Tongue (tissue), 2 donors: ENCODE measurements around the gene HAAO. TPM values are rescaled to one million over a fixed set of nuclear protein-coding genes. Genes with fewer than 3 reads are reported as not detected.
A peak's percentile ranks its signal among the peaks of the same experiment; 100 is the strongest.
"Not testable (repeated sequence)": the region's sequence is repeated elsewhere in the genome, so short reads cannot be mapped to it uniquely, and the experiment has no call there.

ENCODE experiments used
- DNase-seq: peaks from one replicate; pipeline ENCODE4 v3.0.0-alpha.2; 2015
- total RNA-seq: library from RNA; depleted of rRNA; stranded (reverse); fragments of >200 nt; gene quantifications from one replicate; pipeline ENCODE4 v1.2.3, GENCODE V29; 2014

The HAAO gene
- total RNA-seq, 1 donor from 2014 or later: 24.3 TPM

DNA sequence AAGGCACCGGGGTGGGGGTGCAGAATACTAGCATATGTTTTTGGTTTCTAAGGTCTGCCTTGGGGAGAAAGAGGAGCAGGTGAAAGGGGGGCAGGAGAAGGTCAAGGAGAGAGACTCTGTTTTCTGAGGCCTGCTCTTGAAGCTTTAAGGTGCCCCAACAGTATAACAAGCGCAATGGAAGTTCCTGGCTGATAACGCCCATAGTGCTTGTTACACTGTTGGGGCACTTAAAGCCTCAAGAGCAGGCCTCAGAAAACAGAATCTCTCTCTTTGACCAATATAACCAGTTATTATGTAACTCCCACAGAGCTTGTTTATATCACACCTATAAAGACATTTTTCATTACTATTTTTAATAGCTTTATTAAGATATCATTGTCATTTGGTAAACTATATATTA, 45.0 kb downstream of the HAAO start:
- no peak for DNase-seq

DNA sequence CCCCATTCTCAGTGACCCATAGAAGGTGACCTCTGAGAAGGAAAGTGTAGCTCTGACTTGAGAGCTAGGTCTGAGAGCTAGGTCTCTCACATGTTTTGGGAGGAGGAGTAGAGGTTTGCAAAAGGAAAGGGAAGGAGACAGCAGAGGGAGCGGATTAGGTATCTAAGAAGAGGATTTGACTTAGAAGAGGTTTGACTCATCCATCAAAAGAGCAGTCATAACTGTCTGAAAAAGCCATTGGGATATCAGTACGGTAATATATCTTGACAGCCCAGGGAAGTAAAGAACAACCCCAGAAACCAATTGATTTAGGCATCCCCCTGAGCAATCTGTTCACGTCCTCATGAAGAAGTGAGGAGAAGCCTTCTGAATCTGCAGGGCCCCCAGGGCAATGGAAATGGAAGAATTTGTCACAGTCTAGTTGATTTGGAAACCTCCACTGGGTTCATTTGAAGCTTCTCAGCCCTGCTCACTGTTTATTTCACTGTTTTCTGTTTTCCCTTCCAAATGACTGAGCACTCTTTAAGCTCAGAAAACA, 47.8 kb downstream of the HAAO start:
- no peak for DNase-seq

DNA sequence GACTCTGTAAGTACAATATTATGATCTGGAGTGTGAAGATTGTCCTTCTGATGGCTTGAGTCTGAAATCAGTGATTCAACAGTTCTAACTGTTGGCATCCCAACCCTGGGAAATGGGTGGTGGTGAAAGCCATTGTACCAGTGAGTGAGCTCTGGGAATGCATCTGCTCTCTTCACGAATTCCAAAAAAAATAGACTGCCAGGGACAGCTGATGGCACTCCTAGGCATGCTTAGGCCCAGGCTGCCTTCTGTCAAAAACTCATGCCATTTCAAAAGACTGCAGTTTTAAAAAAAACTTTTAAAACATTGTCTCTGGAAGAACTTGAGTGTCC, 48.8 kb downstream of the HAAO start:
- peak; percentile 73 for DNase-seq

DNA sequence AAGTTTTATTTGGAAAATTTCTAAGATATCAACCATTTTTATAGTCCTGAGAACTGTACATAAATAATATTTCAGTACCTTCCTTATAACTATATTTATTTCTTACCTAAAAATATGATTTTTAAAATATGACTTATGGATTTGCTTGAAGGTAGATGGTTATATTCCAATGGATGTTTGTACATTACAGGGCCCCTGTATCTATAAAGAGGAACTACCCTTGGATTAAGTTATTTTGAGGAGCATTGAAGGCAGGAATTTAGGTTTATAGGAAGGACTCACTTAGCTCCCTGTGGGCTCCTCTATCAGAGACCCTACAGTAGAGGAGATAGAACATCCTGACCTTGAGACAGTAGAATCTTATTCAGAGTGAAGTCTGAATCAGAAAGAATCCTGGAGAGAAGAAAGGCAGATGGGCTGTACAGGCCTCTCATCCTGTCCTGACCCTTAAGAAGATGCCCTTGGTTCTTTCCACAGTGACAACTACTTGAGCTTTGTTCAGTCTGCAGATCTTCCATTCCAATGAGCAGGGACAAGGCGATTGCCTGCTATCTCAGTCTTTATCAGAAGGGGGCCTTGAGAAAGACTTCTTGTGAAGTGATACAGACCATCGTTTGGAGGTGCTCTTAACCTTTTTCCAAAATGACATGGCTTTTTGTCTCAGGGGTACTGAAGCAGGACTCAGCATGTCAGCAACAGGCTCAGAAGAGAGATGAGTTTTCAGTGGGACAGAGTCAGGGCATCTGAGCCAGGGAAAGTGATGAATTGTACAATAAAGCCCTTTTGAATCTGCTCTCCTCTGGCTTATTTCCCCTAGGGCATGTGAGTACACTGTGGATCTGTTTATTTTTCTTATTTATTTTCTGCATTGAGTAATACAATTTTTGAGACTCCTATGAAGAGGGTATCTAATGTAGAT, 49.4 kb downstream of the HAAO start:
- no peak for DNase-seq

DNA sequence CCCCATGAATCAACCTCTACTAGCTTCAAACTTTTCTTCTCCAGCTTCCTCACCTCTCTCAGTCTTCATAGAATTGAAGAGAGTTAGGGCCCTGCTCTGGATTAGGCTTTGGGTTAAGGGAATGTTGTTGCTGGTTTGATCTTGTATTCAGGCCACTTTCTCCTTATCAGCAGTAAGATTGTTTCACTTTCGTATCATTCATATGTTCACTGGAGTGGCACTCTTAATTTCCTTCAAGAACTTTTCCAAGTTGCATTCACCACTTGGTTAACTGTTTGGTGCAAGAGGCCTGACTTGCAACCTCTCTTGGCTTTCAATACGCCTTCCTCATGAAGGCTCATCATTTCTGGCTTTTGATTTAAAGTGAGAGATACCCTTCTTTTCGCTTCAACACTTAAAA, 51.2 kb downstream of the HAAO start:
- no peak for DNase-seq

DNA sequence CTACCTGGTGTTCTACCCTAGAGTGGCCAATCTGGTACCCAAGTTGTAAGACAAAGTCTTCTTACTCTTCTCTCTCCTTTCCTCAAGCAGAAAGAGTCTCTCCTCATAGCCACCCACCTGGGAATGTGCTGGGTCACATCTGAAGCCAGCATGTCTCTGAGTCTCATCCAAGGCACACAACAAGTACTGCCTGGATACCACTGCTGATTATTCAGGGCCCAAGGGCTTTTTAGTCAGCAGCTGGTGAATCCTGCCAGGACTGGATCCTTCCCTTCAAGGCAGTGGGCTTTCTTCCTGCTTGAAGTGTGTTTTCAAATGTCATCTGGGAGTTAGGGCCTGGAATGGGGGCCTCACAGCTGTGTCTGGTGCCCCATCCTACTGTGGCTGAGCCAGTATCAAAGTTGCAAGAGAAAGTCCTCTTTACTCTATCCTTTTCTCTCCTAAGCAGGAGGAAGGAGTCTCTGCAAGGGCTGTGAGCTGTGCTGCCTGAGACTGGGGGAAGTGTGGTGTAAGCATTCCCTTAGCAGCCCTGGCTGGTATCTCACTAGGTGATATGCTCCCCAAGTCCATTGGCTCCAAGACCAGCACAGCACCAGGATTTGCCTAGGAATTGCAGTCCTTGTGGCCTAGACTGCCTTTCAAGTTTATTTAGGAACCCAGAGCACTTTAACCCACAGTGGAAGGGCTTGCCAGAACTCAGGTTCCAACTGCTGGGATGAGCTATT, 55.6 kb downstream of the HAAO start:
- DNase-seq: no peak

DNA sequence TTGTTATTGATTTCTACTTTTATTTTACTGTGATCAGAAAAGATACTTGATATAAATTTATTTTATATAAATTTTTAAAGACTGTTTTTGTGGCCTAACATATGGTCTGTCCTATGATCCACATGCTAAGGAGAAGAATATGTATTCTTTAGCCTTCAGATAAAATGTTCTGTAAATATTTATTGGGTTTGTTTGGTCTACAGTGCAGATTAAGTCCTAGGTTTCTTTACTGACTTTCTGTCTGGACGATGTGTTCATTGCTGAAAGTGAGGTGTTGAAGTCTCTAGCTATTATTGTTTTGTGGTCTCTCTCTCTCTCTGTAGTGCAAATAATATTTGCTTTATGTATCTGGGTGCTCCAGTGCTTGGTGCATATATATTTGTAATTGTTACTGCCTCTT, 58.5 kb downstream of the HAAO start:
- no peak for DNase-seq

DNA sequence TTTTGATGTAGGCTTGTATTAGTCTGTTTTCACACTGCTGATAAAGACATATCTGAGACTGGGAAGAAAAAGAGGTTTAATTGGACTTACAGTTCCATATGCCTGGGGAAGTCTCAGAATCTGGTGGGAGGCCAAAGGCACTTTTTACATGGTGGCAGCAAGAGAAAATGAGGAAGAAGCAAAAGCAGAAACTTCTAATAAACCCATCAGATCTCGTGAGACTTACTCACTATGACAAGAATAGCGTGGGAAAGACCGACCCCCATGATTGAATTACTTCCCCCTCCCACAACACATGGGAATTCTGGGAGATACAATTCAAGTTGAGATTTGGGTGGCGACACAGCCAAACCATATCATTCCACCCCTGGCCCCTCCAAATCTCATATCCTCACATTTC, 61.1 kb downstream of the HAAO start:
- not testable (repeated sequence) for DNase-seq

DNA sequence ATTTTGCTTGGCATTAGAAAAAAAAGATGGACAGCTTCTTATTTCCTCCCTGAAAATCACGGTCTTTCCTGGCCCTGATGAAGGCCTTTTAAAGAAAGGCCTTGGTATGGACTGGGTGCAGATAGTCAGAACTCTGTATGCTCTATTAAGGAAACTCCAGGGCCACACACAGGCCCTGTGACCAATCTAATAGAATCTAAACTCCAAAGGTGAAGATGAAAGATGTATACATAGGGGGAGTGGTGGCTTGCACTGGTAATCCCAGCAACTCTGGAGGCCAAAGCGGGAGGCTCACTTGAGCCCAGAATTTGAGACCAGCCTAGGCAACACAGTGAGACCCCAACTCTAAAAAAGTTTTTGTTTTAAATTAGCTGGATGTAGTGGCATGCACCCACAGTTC, 65.7 kb downstream of the HAAO start:
- no peak for DNase-seq

DNA sequence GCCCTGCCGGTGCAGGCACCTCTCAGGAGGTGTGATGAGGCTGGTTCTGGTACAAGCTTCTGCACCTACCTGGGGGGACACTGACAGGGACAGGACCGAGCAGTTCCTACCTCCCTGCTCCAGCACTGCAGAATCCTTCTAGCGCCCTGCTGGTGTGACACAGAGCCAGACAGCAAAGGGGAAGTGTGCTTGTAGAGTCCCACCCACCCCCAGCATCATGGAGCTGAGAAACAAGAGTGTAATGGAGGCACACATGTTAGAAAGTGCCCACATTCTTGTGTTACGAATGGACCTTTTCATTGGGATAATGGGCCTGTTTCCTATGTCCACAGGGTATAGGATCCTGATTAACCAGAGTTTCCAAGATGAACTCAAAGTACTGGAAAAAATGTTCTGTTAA, 66.7 kb downstream of the HAAO start:
- DNase-seq: peak; percentile 9

DNA sequence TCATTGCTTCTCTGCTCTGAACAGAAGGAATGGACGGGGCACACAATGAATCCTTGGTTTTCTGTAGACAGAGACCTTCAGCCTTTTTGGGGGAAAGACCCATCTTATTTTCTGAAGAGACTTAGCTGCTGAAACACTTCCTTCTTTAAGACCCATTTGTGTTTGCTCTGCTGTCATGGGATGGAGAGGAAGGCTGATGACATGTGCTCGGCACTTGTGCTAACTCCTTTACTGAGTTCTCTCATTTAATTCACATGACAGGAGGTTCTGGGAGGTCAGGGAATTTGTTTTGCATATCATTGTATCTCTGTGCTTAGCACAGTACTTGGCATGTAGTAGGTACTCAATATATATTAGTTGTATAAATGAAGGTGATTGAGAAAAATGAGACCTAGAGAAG, 67.5 kb downstream of the HAAO start:
- DNase-seq: no peak

DNA sequence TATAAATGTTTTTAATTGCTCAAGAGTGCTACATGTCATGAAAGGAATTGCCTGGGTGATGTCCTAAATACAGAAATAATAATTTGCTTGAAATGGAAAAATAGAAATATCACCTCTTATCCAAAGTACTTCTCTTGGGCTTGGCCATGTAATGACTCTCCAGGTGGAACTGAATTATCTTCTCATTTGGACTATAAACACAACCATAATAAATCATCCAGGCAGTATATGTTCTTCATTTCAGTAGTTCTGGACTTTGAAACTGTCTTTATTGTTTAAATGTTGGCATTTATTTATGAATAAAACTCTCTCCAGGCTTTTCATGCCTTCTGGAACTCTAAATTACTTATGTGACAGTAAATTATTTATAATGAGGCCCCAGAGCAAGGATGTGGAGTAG, 68.9 kb downstream of the HAAO start:
- DNase-seq: no peak

DNA sequence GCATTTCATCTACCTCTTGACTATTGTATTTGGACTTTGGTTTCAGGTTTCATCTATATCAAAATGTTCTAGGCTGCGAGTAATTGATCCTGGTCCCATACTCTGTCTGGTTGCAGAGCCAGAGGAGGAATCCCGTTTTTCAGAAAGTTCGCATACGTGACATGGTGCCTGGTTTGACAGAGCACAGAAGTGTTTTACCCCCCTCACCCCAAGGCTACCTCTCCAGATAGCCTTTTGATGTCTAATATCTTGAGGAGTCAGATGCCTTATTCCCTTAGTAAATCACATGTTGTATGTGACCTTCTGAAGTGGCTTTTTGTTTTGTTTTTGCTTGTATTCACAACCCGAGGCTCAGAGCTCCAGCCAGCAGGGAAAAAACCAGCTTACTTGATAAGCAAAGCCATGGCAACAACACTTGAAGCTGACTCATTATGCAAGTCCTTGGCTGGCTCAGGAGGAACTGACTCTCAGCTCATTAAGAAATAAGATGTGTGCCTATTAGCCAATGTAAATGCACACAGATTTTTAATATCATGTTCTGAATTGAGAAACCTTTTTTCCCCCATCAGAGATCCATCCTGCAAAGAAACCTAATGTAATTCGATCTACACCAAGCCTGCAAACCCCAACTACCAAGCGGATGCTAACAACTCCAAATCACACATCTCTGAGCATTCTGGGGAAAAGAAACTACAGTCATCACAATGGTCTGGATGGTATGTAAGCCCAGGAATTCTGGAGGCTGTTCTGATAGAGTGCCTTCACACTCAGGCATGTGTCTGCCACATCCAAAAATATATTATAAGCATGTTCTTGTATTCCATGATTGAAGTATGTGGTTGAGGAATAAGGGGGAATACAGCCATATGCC, 69.8 kb downstream of the HAAO start:
- DNase-seq: peak; percentile 21

DNA sequence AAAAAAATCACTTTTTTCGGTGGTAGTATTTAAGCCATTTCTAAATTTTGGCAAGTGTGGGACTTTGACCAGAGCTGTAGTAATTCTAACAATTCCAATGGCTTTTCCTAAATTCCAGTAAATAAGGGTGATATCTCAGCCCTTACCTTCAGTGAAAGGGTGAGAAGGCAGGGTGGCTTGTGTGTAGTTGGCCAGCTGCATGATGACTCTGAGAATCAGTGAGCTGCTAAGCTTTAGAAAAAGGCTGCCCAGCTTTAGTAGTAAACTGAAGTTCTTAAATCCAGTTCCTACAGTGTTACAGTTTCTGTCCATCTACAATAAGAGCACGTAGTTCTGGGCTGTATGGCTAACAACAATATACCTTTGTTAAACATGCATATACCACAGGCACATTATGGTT, 70.5 kb downstream of the HAAO start:
- DNase-seq: no peak

Other genes with a start within 250 kb of the HAAO start
- gene MTA3, start 224.0 kb downstream of the HAAO start, total RNA-seq: 36.3 TPM
- gene OXER1, start 28.4 kb downstream of the HAAO start, total RNA-seq: 4.1 TPM